Large intestine (tissue), 3 donors: ENCODE data around the gene RTP1. TPM values are rescaled to one million over a fixed set of nuclear protein-coding genes. Genes with fewer than 3 reads are reported as not detected.
"Not testable (repeated sequence)": the region's sequence is repeated elsewhere in the genome, so short reads cannot be mapped to it uniquely, and the experiment has no call there.

Source experiments
- DNase-seq, 2 donors: peaks; one replicate each; pipeline versions ENCODE4 v3.0.0 to v3.0.0-alpha.2; 2013
- H3K27ac ChIP-seq: one replicate; pipeline ENCODE4 v1.5.1; 2013; ENCODE audit warnings: low read length
- H3K27me3 ChIP-seq: 2 replicates; pipeline ENCODE4 v1.6.1; 2013; ENCODE audit warnings: low read length; ENCODE audit not compliant: control insufficient read depth, insufficient read depth
- H3K36me3 ChIP-seq: 2 replicates; pipeline ENCODE4 v1.6.1; 2013; ENCODE audit warnings: low read length; ENCODE audit not compliant: control insufficient read depth, insufficient read depth
- H3K4me1 ChIP-seq: one replicate; pipeline ENCODE4 v1.6.1; 2013; ENCODE audit warnings: low read length; ENCODE audit not compliant: control insufficient read depth, insufficient read depth
- H3K4me3 ChIP-seq: one replicate; pipeline ENCODE4 v1.5.1; 2013; ENCODE audit warnings: low read length
- H3K9me3 ChIP-seq: one replicate; pipeline ENCODE4 v1.6.1; 2013; ENCODE audit warnings: mild to moderate bottlenecking, low read depth, low read length, moderate library complexity; ENCODE audit not compliant: control insufficient read depth
- WGBS: methylation state at CpG from one replicate; pipeline ENCODE4 v1.1.5; 2013; ENCODE audit warnings: low lambda C conversion rate; ENCODE audit not compliant: insufficient coverage; 5-methylcytosine and 5-hydroxymethylcytosine counted together
- polyA plus RNA-seq: library from polyadenylated mRNA; unstranded; fragments of 120-200 nt; gene quantifications from one replicate; pipeline ENCODE4 v1.2.1, GENCODE V29; 2013

The RTP1 gene
- polyA plus RNA-seq, 1 donor: 0.12 TPM

DNA sequence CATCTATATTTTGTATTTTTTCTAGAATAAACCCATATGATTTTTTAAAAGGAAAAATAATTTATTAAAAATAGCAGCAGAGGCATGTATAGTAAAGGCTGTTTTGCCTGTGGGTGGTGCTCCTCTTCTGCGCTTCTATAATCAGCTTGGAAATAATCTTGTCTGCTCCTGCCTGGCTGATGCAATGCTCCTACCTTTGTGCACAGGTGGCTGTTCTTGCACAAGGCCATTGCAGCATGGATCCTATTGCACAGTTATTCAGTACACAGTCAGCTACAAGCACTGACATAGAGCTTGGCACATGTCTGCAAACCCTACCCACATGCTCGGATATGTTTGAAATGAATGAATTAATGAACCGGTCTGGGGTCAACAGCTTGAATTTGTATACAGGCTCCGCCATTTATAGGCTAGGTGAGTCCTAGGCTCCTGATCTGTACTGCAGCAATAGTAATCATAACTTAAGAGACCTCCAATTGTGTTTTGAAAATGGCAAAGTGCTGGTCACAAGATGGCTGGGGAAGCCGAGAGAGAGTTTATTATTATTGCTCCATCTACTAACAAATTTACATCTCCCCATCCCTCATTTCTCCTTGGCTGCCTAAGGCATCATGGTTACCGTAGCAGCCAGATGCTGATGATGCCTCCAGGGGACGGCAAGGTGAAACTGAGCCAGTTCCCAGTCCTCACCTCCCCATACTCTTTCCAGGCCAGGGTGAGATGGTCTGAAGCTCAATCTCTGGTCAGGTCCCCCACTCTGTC, 532 bp upstream of the RTP1 start:
- no CpG with 5 or more reads among the region's 7 CpGs for WGBS
- H3K27me3 ChIP-seq: no peaks in the 10 kb centered on the region

DNA sequence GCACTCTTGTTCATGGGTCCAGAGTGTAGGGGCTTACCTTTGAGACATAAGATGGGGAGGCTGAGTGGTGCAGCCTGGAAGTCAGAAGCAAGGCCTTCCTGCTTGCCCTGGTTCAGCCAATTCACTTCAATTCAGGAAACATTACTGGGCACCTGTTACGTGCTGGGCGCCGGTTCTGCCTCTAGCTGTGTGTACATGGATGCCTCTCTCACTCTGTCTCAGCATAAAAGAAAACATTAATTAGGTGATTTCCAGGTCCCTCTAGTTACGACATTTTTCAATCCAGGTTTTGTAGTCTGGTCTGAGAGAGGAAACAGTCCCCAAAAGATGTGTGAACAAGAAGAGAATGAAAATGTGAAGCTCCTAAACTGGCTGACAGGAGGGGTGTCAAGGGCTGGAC, 1.2 kb downstream of the RTP1 start:
- Histone ChIP-seq H3K4me3 (no peak overlapping the region), H3K27ac (no peak overlapping the region), H3K36me3 (no peaks in the 10 kb centered on the region), H3K4me1 (no peaks in the 10 kb centered on the region), H3K9me3 (no peaks in the 10 kb centered on the region), H3K27me3 (no peaks in the 10 kb centered on the region)
- DNase-seq: no peak
- WGBS: 40% methylated on average over 1 of the region's 4 CpGs

More for the DNA sequence above, 532 bp upstream of the RTP1 start:
- Histone ChIP-seq H3K9me3 (no peaks in the 10 kb centered on the region), H3K27ac (no peak overlapping the region), H3K36me3 (no peaks in the 10 kb centered on the region), H3K4me1 (no peaks in the 10 kb centered on the region), H3K4me3 (no peak overlapping the region)
- peak; percentile 35 to 53 for DNase-seq

GRCh38 chr3:187199463-187200050, 2.3 kb downstream of the RTP1 start:
- H3K4me3 ChIP-seq, H3K9me3 ChIP-seq, H3K4me1 ChIP-seq, H3K27ac ChIP-seq, H3K36me3 ChIP-seq, DNase-seq, H3K27me3 ChIP-seq: not testable (repeated sequence)
- WGBS: 100% methylated on average over 2 of the region's 44 CpGs

DNA sequence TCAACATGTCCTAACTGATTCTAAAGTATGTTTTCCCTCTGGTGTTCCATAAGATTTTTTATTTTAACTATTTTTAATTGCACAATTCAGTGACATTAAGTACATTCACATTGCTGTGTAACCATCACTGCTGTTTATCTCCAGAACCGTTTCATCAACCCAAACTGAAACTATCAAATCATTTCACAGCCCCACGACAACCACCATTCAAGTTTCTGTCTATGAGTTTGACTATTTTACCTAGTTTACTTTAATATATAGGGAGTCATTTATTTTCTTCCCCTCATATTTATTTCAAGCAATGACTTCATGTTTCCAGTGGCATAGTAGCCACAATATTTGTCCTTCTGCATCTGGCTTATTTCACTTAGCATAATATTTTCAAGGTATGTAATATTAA, 8.4 kb downstream of the RTP1 start:
- Histone ChIP-seq H3K4me3 (no peak overlapping the region), H3K27ac (no peak overlapping the region), H3K36me3 (no peaks in the 10 kb centered on the region), H3K4me1 (peaks cover 21% of the 10 kb centered on the region), H3K27me3 (no peaks in the 10 kb centered on the region), H3K9me3 (no peaks in the 10 kb centered on the region)
- DNase-seq: no peak
- no CpG with 5 or more reads among the region's 2 CpGs for WGBS

- Histone ChIP-seq H3K9me3 (no peaks in the 10 kb centered on the region), H3K27me3 (no peaks in the 10 kb centered on the region), H3K27ac (no peak overlapping the region), H3K36me3 (no peaks in the 10 kb centered on the region), H3K4me3 (no peak overlapping the region), H3K4me1 (peaks cover 24% of the 10 kb centered on the region)
- WGBS: no CpG with 5 or more reads among the region's 2 CpGs
- DNase-seq: no peak
These were observed 9.8 kb downstream of the RTP1 start for GRCh38 chr3:187207062-187207461.

DNA sequence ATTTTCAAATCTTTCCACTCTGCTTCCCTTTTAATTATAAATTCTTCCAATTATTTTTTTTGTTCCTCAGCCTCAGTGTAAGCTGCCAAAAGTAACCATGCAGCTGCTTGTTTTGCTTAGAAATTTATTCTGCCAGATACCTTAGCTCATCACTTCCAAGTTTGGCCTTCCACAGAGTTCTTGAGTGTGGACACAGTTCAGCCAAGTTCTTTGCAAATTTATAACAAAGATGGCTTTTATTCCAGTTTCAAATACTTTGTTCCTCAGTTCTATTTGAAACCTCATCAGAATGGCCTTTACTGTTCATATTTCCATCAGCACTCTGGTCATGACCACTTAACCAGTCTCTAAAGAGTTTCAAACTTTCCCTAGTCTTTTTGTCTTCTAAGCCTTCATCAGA, 10.3 kb downstream of the RTP1 start:
- DNase-seq: no peak
- Histone ChIP-seq H3K27ac (no peak overlapping the region), H3K9me3 (no peaks in the 10 kb centered on the region), H3K36me3 (no peaks in the 10 kb centered on the region), H3K4me1 (peaks cover 24% of the 10 kb centered on the region), H3K27me3 (no peaks in the 10 kb centered on the region), H3K4me3 (no peak overlapping the region)

DNA sequence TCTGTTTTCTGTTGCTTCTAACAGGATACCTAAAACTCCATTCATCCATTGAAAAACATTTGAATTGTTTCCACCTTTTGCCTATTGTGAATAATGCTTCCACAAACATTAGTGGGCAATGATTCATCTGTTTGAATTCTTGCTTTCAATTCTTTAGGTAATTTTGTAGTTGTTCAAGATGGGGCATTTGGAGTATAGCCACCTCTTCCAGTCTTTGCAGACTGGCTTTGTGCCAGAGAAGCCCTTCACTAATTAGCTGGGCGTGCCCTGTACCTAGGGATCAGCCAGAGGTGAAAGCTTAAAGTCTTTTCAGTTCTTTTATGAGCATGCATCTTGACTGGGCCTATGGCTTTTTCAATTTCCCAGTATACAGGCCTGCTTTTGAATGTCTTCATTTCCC, 10.9 kb downstream of the RTP1 start:
- no CpG with 5 or more reads among the region's 1 CpG for WGBS
- Histone ChIP-seq H3K9me3 (no peaks in the 10 kb centered on the region), H3K27ac (no peak overlapping the region), H3K27me3 (no peaks in the 10 kb centered on the region), H3K4me3 (no peak overlapping the region), H3K4me1 (peaks cover 24% of the 10 kb centered on the region), H3K36me3 (no peaks in the 10 kb centered on the region)
- peak in 1 of 2 donors; percentile 58 for DNase-seq

DNA sequence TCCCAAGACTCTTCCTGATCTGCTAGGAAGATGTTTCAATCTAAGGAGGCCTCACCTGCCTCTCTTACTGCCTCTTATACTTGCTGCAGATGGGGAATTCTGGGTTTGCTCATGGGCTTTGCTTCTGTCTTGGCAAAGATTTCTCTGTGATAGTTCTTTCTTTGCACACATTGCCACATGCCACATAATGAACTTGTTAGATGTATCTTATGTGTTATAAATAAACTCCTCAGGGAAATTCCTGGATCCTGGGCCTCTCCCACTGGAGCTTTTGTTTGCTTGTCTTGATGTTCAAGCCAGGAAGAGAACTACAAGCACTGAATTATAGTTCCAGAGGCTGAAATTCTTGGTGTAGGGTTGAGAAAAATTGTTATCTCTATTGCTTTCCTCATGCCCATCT, 12.2 kb downstream of the RTP1 start:
- H3K4me1 ChIP-seq: peaks cover 24% of the 10 kb centered on the region
- H3K27ac ChIP-seq: no peak overlapping the region
- no peak for DNase-seq

DNA sequence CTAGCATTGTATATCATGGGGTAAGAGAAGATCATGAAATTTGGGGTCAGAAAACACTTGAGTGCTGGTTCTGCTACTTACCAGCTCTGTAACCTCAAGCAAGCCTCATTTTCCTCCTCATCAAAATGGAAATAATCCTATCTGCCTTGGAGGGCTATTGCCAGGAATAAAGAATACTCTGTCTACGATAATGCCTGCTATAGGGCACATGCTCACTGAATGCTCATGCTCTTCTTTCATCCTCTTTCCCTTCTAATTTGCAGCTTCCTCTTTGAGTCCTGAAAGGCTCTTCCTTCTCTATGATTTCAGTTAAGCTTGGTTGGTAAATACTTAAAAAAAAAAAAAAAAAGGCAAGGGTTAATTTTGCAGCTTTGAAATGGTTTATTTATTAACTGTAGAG, 12.8 kb downstream of the RTP1 start:
- Histone ChIP-seq H3K4me3 (no peak overlapping the region), H3K9me3 (no peaks in the 10 kb centered on the region), H3K27me3 (no peaks in the 10 kb centered on the region), H3K36me3 (no peaks in the 10 kb centered on the region), H3K4me1 (peaks cover 24% of the 10 kb centered on the region), H3K27ac (no peak overlapping the region)
- no CpG with 5 or more reads among the region's 1 CpG for WGBS
- no peak for DNase-seq

More for the DNA sequence above, 12.2 kb downstream of the RTP1 start:
- Histone ChIP-seq H3K4me3 (no peak overlapping the region), H3K36me3 (no peaks in the 10 kb centered on the region), H3K9me3 (no peaks in the 10 kb centered on the region), H3K27me3 (no peaks in the 10 kb centered on the region)

GRCh38 chr3:187210545-187211327, 13.4 kb downstream of the RTP1 start:
- no peaks in the 10 kb centered on the region for H3K27me3 ChIP-seq
- no peaks in the 10 kb centered on the region for H3K9me3 ChIP-seq
- no peaks in the 10 kb centered on the region for H3K36me3 ChIP-seq
- peaks cover 24% of the 10 kb centered on the region for H3K4me1 ChIP-seq
- 0% methylated on average over 1 of the region's 6 CpGs for WGBS
- no peak overlapping the region for H3K4me3 ChIP-seq
- peak; percentile 30 to 43 for DNase-seq
- H3K27ac ChIP-seq: peak overlapping the region; percentile 52
